ENCODE results near the gene OLAH.

DNA sequence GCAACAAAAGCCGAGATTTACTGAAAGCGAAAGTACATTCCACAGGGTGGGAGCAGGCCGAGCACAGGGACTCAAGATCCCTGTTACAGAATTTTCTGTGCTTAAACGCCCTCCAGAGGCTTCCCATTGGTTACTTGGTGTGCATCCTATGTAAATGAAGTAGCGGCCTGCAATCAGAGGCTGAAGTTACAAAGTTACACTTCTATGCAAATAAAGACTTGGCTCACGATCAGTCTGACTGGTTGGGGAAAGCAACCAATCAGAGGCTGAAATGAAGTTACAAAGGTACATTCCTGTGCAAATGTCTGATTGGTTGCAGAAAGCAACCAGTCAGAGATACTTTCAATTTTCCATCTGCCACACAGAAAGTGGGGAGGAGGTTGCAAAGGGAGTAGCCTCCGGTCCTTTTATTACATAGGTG, 40.8 kb downstream of the OLAH start:
- TF ChIP-seq, protein P1, sequence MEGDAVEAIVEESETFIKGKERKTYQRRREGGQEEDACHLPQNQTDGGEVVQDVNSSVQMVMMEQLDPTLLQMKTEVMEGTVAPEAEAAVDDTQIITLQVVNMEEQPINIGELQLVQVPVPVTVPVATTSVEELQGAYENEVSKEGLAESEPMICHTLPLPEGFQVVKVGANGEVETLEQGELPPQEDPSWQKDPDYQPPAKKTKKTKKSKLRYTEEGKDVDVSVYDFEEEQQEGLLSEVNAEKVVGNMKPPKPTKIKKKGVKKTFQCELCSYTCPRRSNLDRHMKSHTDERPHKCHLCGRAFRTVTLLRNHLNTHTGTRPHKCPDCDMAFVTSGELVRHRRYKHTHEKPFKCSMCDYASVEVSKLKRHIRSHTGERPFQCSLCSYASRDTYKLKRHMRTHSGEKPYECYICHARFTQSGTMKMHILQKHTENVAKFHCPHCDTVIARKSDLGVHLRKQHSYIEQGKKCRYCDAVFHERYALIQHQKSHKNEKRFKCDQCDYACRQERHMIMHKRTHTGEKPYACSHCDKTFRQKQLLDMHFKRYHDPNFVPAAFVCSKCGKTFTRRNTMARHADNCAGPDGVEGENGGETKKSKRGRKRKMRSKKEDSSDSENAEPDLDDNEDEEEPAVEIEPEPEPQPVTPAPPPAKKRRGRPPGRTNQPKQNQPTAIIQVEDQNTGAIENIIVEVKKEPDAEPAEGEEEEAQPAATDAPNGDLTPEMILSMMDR (conservative IDR thresholded peaks at IDR 0.05): peak; percentile 24
- no peak for TF ChIP-seq ZFX (IDR thresholded peaks at IDR 0.05)

Measured in C4-2B (cell line).